Gastroesophageal sphincter (tissue), 4 donors: ENCODE measurements around the gene ALB. TPM values are rescaled to one million over a fixed set of nuclear protein-coding genes. Genes with fewer than 3 reads are reported as not detected.

Source experiments
- ATAC-seq: fragments of 150-250 bp; one replicate; pipeline ENCODE4 v1.9.1; 2016; ENCODE audit warnings: mild to moderate bottlenecking, moderate library complexity
- H3K27ac ChIP-seq, 4 donors: fragments of 200-600 bp; sonication (generic) in 3 of 4; 1 replicate in 3 of 4; 2 replicates in 1 of 4; pipeline ENCODE4 v1.5.1; 2016 to 2019
- H3K27me3 ChIP-seq: fragments of 200-600 bp; sonication (generic); one replicate; pipeline ENCODE4 v1.5.1; 2019
- H3K36me3 ChIP-seq, 2 donors: fragments of 200-600 bp; sonication (generic); one replicate each; pipeline ENCODE4 v1.5.1; 2019; ENCODE audit warnings: control low read depth in 1 of 2
- H3K4me1 ChIP-seq, 3 donors: fragments of 200-600 bp; sonication (generic); 1 replicate in 2 of 3; 2 replicates in 1 of 3; pipeline ENCODE4 v1.5.1; 2016 to 2019; ENCODE audit warnings: control low read depth in 2 of 3
- H3K4me3 ChIP-seq, 2 donors: fragments of 200-600 bp; sonication (generic); one replicate each; pipeline ENCODE4 v1.5.1; 2019; ENCODE audit warnings: mild to moderate bottlenecking in 1 of 2, moderate library complexity in 1 of 2
- H3K9me3 ChIP-seq, 3 donors: fragments of 200-600 bp; sonication (generic); one replicate each; pipeline ENCODE4 v1.5.1; 2017 to 2019; ENCODE audit warnings: control low read depth in 2 of 3
- CTCF ChIP-seq, 4 experiments: fragments of 200-600 bp in 2 of 4; fragments of 450-650 bp in 2 of 4; sonication (generic) in 1 of 4; IDR thresholded peaks; one replicate each; pipeline ENCODE4 v1.5.1; 2017 to 2019; ENCODE audit warnings: antibody characterized with exemption in 4 of 4, mild to moderate bottlenecking in 2 of 4, moderate library complexity in 2 of 4
- EP300 ChIP-seq: sonication (generic); formaldehyde crosslinking; IDR thresholded peaks from one replicate; pipeline ENCODE4 v1.6.1; 2017; ENCODE audit warnings: antibody characterized with exemption, mild to moderate bottlenecking
- POLR2A ChIP-seq, 2 donors: fragments of 450-650 bp; IDR thresholded peaks; one replicate each; pipeline ENCODE4 v1.6.1; 2017; ENCODE audit warnings: antibody characterized with exemption in 2 of 2, mild to moderate bottlenecking in 2 of 2, moderate library complexity in 1 of 2
- POLR2AphosphoS5 ChIP-seq: sonication (generic); formaldehyde crosslinking; IDR thresholded peaks from one replicate; pipeline ENCODE4 v1.6.1; 2017; ENCODE audit warnings: antibody characterized with exemption
- WGBS, 2 donors: methylation state at CpG; one replicate each; pipeline ENCODE4 v1.1.5; 2018; ENCODE audit warnings: low coverage in 1 of 2; 5-methylcytosine and 5-hydroxymethylcytosine counted together
- total RNA-seq, 4 donors: library from RNA; depleted of rRNA; stranded (reverse); fragments of >200 nt; gene quantifications; one replicate each; pipeline ENCODE4 v1.1.0, GENCODE V29; 2016

The ALB gene
- total RNA-seq, 4 donors from 2014 or later = 0.27 to 0.47 (median 0.40) TPM; not detected in 1

- H3K9me3 ChIP-seq = no peaks in the 10 kb centered on the region
- H3K36me3 ChIP-seq = no peaks in the 10 kb centered on the region
- no peaks in the 10 kb centered on the region for H3K27me3 ChIP-seq
- ATAC-seq = no peak
- TF ChIP-seq CTCF (IDR thresholded peaks at IDR 0.05) = no peak
- no peak for TF ChIP-seq EP300
- TF ChIP-seq POLR2AphosphoS5 = no peak
- no peaks in the 10 kb centered on the region for H3K4me1 ChIP-seq
- 59 to 69% methylated on average over 3 of the region's 3 CpGs for WGBS, 2 donors
- no peak overlapping the region for H3K27ac ChIP-seq
- H3K4me3 ChIP-seq = no peak overlapping the region
Observed at GRCh38 chr4:73459048-73459421, 54.9 kb downstream of the ALB start.

- no peaks in the 10 kb centered on the region for H3K36me3 ChIP-seq
- no peak overlapping the region for H3K4me3 ChIP-seq
- TF ChIP-seq CTCF (IDR thresholded peaks at IDR 0.05) (no peak), POLR2AphosphoS5 (no peak), POLR2A (IDR thresholded peaks at IDR 0.05) (no peak), EP300 (no peak)
- H3K4me1 ChIP-seq = no peaks in the 10 kb centered on the region
- ATAC-seq = no peak
- WGBS, 2 donors = 67 to 72% methylated on average over 3 to 4 of the region's 4 CpGs
- no peak overlapping the region for H3K27ac ChIP-seq
- no peaks in the 10 kb centered on the region for H3K9me3 ChIP-seq
- no peaks in the 10 kb centered on the region for H3K27me3 ChIP-seq
Observed at GRCh38 chr4:73460913-73461522, 56.9 kb downstream of the ALB start.

GRCh38 chr4:73468170-73468569 is 64.1 kb downstream of the ALB start:
- Histone ChIP-seq H3K27me3 (no peaks in the 10 kb centered on the region), H3K4me3 (no peak overlapping the region), H3K9me3 (no peaks in the 10 kb centered on the region), H3K27ac (no peak overlapping the region), H3K36me3 (no peaks in the 10 kb centered on the region), H3K4me1 (no peaks in the 10 kb centered on the region)
- ATAC-seq = no peak
- TF ChIP-seq POLR2AphosphoS5 = no peak
- no peak for TF ChIP-seq CTCF (IDR thresholded peaks at IDR 0.05)
- no peak for TF ChIP-seq POLR2A (IDR thresholded peaks at IDR 0.05)
- TF ChIP-seq EP300 = no peak
- 90 to 93% methylated on average over 3 of the region's 3 CpGs for WGBS, 2 donors

- H3K4me1 ChIP-seq = no peaks in the 10 kb centered on the region
- H3K27me3 ChIP-seq = no peaks in the 10 kb centered on the region
- WGBS, 2 donors = 60 to 63% methylated on average over 1 of the region's 1 CpG
- no peak overlapping the region for H3K27ac ChIP-seq
- no peaks in the 10 kb centered on the region for H3K36me3 ChIP-seq
- ATAC-seq = no peak
- no peak for TF ChIP-seq CTCF (IDR thresholded peaks at IDR 0.05)
- no peak for TF ChIP-seq EP300
- TF ChIP-seq POLR2A (IDR thresholded peaks at IDR 0.05) = no peak
- no peak for TF ChIP-seq POLR2AphosphoS5
- no peaks in the 10 kb centered on the region for H3K9me3 ChIP-seq
- H3K4me3 ChIP-seq = no peak overlapping the region
Observed at GRCh38 chr4:73470728-73471127, 66.6 kb downstream of the ALB start.

Other genes with a start within 250 kb of the ALB start
- 10 to 100 TPM; 46.8 to 68.5 (median 59.1) TPM for gene ANKRD17, start 145.5 kb upstream of the ALB start, total RNA-seq
- gene AFP, start 31.9 kb downstream of the ALB start, total RNA-seq = not detected
- not detected for gene AFM, start 77.5 kb downstream of the ALB start, total RNA-seq
- 1 to 10 TPM in 1 of 4 donors, under 1 TPM in 3; 0.15 to 3.8 (median 0.50) TPM for gene RASSF6, start 216.1 kb downstream of the ALB start, total RNA-seq